OCI-LY1 (cell line): ENCODE data around the gene TGFBR2.

ENCODE experiments used
- H2AFZ ChIP-seq: fragments of 200-600 bp; sonication (generic), shearing (Covaris generic); 2 replicates; pipeline ENCODE4 v1.6.0; 2014; ENCODE audit warnings: antibody characterized with exemption, mild to moderate bottlenecking, low read length
- H3F3A ChIP-seq: fragments of 200-600 bp; sonication (generic), shearing (Covaris generic); 2 replicates; pipeline ENCODE4 v1.6.0; 2014; ENCODE audit warnings: mild to moderate bottlenecking, antibody characterized with exemption, low read length, moderate library complexity; ENCODE audit not compliant: insufficient read depth
- H3K27ac ChIP-seq: fragments of 200-600 bp; sonication (generic); 2 replicates; pipeline ENCODE4 v1.5.1; 2014; ENCODE audit warnings: low read length, mixed run types, mild to moderate bottlenecking, low read depth; ENCODE audit not compliant: poor library complexity, severe bottlenecking
- H3K27me3 ChIP-seq: fragments of 200-600 bp; sonication (generic); 2 replicates; pipeline ENCODE4 v1.6.0; 2014; ENCODE audit warnings: antibody characterized with exemption, mild to moderate bottlenecking, low read length, moderate library complexity; ENCODE audit not compliant: insufficient read depth
- H3K36me3 ChIP-seq: fragments of 200-600 bp; sonication (generic); 2 replicates; pipeline ENCODE4 v1.6.1; 2014; ENCODE audit warnings: mild to moderate bottlenecking, antibody characterized with exemption, low read length, moderate library complexity, mixed read lengths; ENCODE audit not compliant: insufficient read depth
- H3K4me1 ChIP-seq: fragments of 200-600 bp; sonication (generic); 2 replicates; pipeline ENCODE4 v1.5.1; 2014; ENCODE audit warnings: mild to moderate bottlenecking, low read length, moderate library complexity; ENCODE audit not compliant: insufficient read depth, severe bottlenecking
- H3K4me2 ChIP-seq: fragments of 200-600 bp; sonication (generic), shearing (Covaris generic); 2 replicates; pipeline ENCODE4 v1.6.1; 2014; ENCODE audit warnings: low read length
- H3K4me3 ChIP-seq: fragments of 200-600 bp; sonication (generic); 2 replicates; pipeline ENCODE4 v1.5.1; 2014; ENCODE audit warnings: low read length, low read depth, mild to moderate bottlenecking, mixed read lengths; ENCODE audit not compliant: poor library complexity, severe bottlenecking
- H3K79me2 ChIP-seq: fragments of 200-600 bp; shearing (Covaris generic); 2 replicates; pipeline ENCODE4 v1.6.1; 2016; ENCODE audit warnings: mixed run types, low read length, mixed read lengths; ENCODE audit not compliant: insufficient read depth
- H3K9ac ChIP-seq: fragments of 200-600 bp; sonication (generic), shearing (Covaris generic); 2 replicates; pipeline ENCODE4 v1.6.1; 2014; ENCODE audit warnings: mild to moderate bottlenecking, low read length, mixed read lengths
- H3K9me2 ChIP-seq: fragments of 200-600 bp; sonication (generic), shearing (Covaris generic); 2 replicates; pipeline ENCODE4 v1.6.1; 2014; ENCODE audit warnings: low read depth, mild to moderate bottlenecking, low read length, mixed read lengths
- H3K9me3 ChIP-seq: fragments of 200-600 bp; shearing (Covaris generic); 2 replicates; pipeline ENCODE4 v1.6.1; 2014; ENCODE audit warnings: low read length, mixed read lengths
- H4K20me1 ChIP-seq: fragments of 200-600 bp; sonication (generic), shearing (Covaris generic); 2 replicates; pipeline ENCODE4 v1.6.0; 2016; ENCODE audit warnings: mild to moderate bottlenecking, low read length; ENCODE audit not compliant: insufficient read depth
- CTCF ChIP-seq: fragments of 200-600 bp; sonication (generic), shearing (Covaris generic); IDR thresholded peaks from 2 replicates; pipeline ENCODE4 v1.5.1; 2017; ENCODE audit warnings: mild to moderate bottlenecking, antibody characterized with exemption, low read length, moderate library complexity, mixed read lengths
- EZH2 ChIP-seq: fragments of 200-600 bp; sonication (generic), shearing (Covaris generic); IDR thresholded peaks from 2 replicates; pipeline ENCODE4 v1.8.0; 2017; ENCODE audit warnings: borderline replicate concordance, mixed run types, mild to moderate bottlenecking, antibody characterized with exemption, low read length, moderate library complexity, mixed read lengths

Gene TGFBR2

DNA sequence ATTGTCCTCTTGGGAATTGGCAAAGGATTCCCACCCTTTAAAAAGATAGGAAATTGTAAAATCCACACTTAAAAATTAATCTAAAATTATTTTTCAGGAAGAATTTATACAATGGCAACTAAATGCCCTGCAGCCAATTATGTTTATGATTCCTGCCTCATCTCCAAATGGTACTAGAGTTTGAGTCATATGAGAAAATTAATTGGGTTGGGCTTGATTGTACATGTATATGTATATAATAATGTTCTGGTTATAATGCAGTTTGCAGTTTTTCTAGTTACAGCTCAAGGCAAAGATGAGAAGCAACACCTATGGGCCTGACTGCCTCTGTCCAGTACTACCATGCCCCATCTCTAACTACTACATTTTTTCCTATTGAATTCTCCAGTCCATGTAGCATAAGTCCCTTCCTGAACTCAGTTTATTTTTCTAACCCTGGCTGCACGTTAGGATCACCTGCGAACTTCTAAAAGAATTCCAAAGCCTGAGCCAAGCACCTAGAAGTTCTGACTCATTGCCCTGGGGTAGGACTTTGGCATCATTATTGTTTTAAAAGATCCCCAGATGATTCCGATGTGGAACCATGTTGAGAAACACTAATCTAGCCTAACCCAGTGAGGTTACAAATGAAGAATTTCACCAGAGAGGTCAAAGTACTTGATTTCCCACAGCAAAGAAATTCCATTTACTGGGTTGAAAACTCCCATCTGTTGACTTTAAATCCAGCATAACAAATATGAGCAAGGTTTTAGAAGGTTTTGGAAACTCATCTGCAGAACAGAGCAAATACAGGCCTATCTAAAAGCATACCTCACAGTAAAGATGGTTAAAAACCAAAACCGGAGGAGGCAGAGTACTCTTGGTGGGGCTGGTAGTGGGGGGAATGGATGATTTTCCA lies 19.4 kb downstream of the TGFBR2 start:
- no peak for TF ChIP-seq CTCF
- TF ChIP-seq EZH2: no peak
- H3K27me3 ChIP-seq: no peaks in the 10 kb centered on the region
- no peak overlapping the region for H3K27ac ChIP-seq
- H3K4me1 ChIP-seq: peaks cover 71% of the 10 kb centered on the region
- no peaks in the 10 kb centered on the region for H3F3A ChIP-seq
- H2AFZ ChIP-seq: no peak overlapping the region
- no peak overlapping the region for H3K4me2 ChIP-seq
- H3K4me3 ChIP-seq: no peak overlapping the region
- peaks cover 60% of the 10 kb centered on the region for H3K36me3 ChIP-seq
- no peaks in the 10 kb centered on the region for H4K20me1 ChIP-seq
- H3K79me2 ChIP-seq: peaks cover 52% of the 10 kb centered on the region
- no peaks in the 10 kb centered on the region for H3K9me3 ChIP-seq
- no peaks in the 10 kb centered on the region for H3K9me2 ChIP-seq
- no peak overlapping the region for H3K9ac ChIP-seq

GRCh38 chr3:30626443-30627180 lies 20.2 kb downstream of the TGFBR2 start:
- Histone ChIP-seq H4K20me1 (no peaks in the 10 kb centered on the region), H3K4me3 (no peak overlapping the region), H3K27ac (peak overlapping the region; percentile 49), H3K27me3 (no peaks in the 10 kb centered on the region), H3K4me2 (no peak overlapping the region), H3K4me1 (peaks cover 73% of the 10 kb centered on the region), H3K9ac (no peak overlapping the region), H3K9me2 (no peaks in the 10 kb centered on the region), H3K9me3 (no peaks in the 10 kb centered on the region), H3K79me2 (peaks cover 47% of the 10 kb centered on the region), H3K36me3 (peaks cover 57% of the 10 kb centered on the region), H3F3A (no peaks in the 10 kb centered on the region), H2AFZ (no peak overlapping the region)
- TF ChIP-seq EZH2 (no peak), CTCF (no peak)

GRCh38 chr3:30628205-30628900 lies 22.0 kb downstream of the TGFBR2 start:
- H3K79me2 ChIP-seq: peaks cover 48% of the 10 kb centered on the region
- peaks cover 72% of the 10 kb centered on the region for H3K4me1 ChIP-seq
- H3K36me3 ChIP-seq: peaks cover 43% of the 10 kb centered on the region; the same call in 1 of the 2 replicates
- H3K9me3 ChIP-seq: no peaks in the 10 kb centered on the region
- no peaks in the 10 kb centered on the region for H3F3A ChIP-seq
- no peaks in the 10 kb centered on the region for H3K27me3 ChIP-seq
- H3K4me3 ChIP-seq: no peak overlapping the region
- H3K27ac ChIP-seq: peak overlapping the region; percentile 49
- no peak overlapping the region for H2AFZ ChIP-seq
- TF ChIP-seq CTCF: no peak
- no peak for TF ChIP-seq EZH2
- peak overlapping the region; percentile 10; the same call in 1 of the 2 replicates for H3K4me2 ChIP-seq
- no peaks in the 10 kb centered on the region for H4K20me1 ChIP-seq
- H3K9me2 ChIP-seq: no peaks in the 10 kb centered on the region
- no peak overlapping the region; the same call in 1 of the 2 replicates for H3K9ac ChIP-seq
